K562 (cell line): Measurements from ENCODE around the gene GRIK1. TPM values are rescaled to one million over a fixed set of nuclear protein-coding genes. Genes with fewer than 3 reads are reported as not detected.
A peak's percentile ranks its signal among the peaks of the same experiment; 100 is the strongest.

Source experiments
- ATAC-seq: fragments of 200-7000 bp; cut with Tn5 transposase; 3 replicates; pipeline ENCODE4 v1.9.1; 2020; ENCODE audit warnings: moderate library complexity
- BruUV-seq: library from RNA; stranded (reverse); fragments of 400-500 nt; replicated peaks from 2 replicates; lab custom pipeline; 2021; lab: Mats Ljungman, UMichigan
- CTCF ChIA-PET: fragments of 300-600 bp; formaldehyde crosslinking; extraction: SDS; loops from one replicate; lab custom pipeline; 2021; ENCODE audit warnings: low intra/inter-chr PET ratio; lab: Yijun Ruan, JAX
- POLR2A ChIA-PET: fragments of 300-600, 350-650 bp; sonication (Branson Sonifier 250); formaldehyde crosslinking; extraction: SDS; loops from one replicate; lab custom pipeline; 2021; ENCODE audit warnings: antibody characterized with exemption, inconsistent platforms; lab: Yijun Ruan, JAX
- DNase-seq, 4 experiments: peaks; one replicate each; pipeline versions ENCODE4 v3.0.0 to v3.0.0-alpha.2; 2011 to 2018; ENCODE audit warnings: low spot score in 3 of 4, mixed read lengths in 3 of 4; ENCODE audit errors: extremely low read depth in 1 of 4
- FAIRE-seq: peaks from 2 replicates; lab custom pipeline; 2011; peaks lifted over from hg19 to GRCh38; lab: Jason Lieb, UNC
- H2AFZ ChIP-seq: 2 replicates; pipeline ENCODE4 v1.6.0; 2011; ENCODE audit warnings: low read depth, low read length, control low read depth, inconsistent platforms
- H3K27ac ChIP-seq: fragments of 200-600 bp; 3 replicates; pipeline ENCODE4 v1.8.0; 2011; ENCODE audit warnings: low read depth, mild to moderate bottlenecking, control low read depth, inconsistent platforms, low read length, moderate library complexity, mixed read lengths; ENCODE audit errors: extremely low read depth
- H3K27me3 ChIP-seq, 2 experiments: fragments of 300-600 bp in 1 of 2; 2 replicates in 1 of 2; 3 replicates in 1 of 2; pipeline versions ENCODE4 v1.6.0 to v1.8.0; 2011; ENCODE audit warnings: inconsistent platforms in 2 of 2, low read length in 2 of 2, mild to moderate bottlenecking in 1 of 2, mixed read lengths in 1 of 2, moderate library complexity in 1 of 2; ENCODE audit not compliant: control insufficient read depth in 2 of 2, insufficient read depth in 2 of 2
- H3K36me3 ChIP-seq: fragments of 300-600 bp; 3 replicates; pipeline ENCODE4 v1.8.0; 2011; ENCODE audit warnings: mild to moderate bottlenecking, low read length, inconsistent platforms; ENCODE audit not compliant: control insufficient read depth, insufficient read depth
- H3K4me1 ChIP-seq, 2 experiments: fragments of 200-600 bp in 1 of 2; replicated peaks in 1 of 2; 2 replicates in 1 of 2; 3 replicates in 1 of 2; pipeline versions ENCODE4 v1.5.1 to v1.8.0; 2011; ENCODE audit warnings: inconsistent platforms in 2 of 2, low read length in 2 of 2, mild to moderate bottlenecking in 1 of 2, mixed read lengths in 1 of 2, moderate library complexity in 1 of 2; ENCODE audit not compliant: control insufficient read depth in 2 of 2, insufficient read depth in 2 of 2
- H3K4me2 ChIP-seq: 2 replicates; pipeline ENCODE4 v1.6.1; 2011; ENCODE audit warnings: low read length, control low read depth, inconsistent platforms, mixed read lengths; ENCODE audit not compliant: insufficient read depth
- H3K4me3 ChIP-seq: fragments of 200-600 bp; sonication (generic), shearing (Covaris generic); 2 replicates; pipeline ENCODE4 v1.5.1; 2016; ENCODE audit warnings: control low read depth, inconsistent platforms
- H3K79me2 ChIP-seq: fragments of 200-600 bp; 3 replicates; pipeline ENCODE4 v1.8.0; 2011; ENCODE audit warnings: low read length, inconsistent platforms; ENCODE audit not compliant: control insufficient read depth, insufficient read depth
- H3K9ac ChIP-seq, 2 experiments: 2 replicates each; pipeline versions ENCODE4 v1.6.0 to v1.6.1; 2011; ENCODE audit warnings: low read depth in 2 of 2, low read length in 2 of 2, control low read depth in 1 of 2, inconsistent platforms in 1 of 2, mild to moderate bottlenecking in 1 of 2, mixed read lengths in 1 of 2; ENCODE audit not compliant: insufficient read depth in 1 of 2
- H3K9me1 ChIP-seq: one replicate; pipeline ENCODE4 v1.6.0; 2011; ENCODE audit warnings: inconsistent platforms, mild to moderate bottlenecking, low read length, moderate library complexity; ENCODE audit not compliant: control insufficient read depth, insufficient read depth
- H3K9me3 ChIP-seq: replicated peaks from 2 replicates; pipeline ENCODE4 v1.5.1; 2011; ENCODE audit warnings: low read depth, low read length, inconsistent platforms; ENCODE audit not compliant: control insufficient read depth, insufficient read depth
- H4K20me1 ChIP-seq: replicated peaks from 2 replicates; pipeline ENCODE4 v1.6.1; 2011; ENCODE audit warnings: low read length, inconsistent platforms, mixed read lengths; ENCODE audit not compliant: control insufficient read depth, insufficient read depth
- DNMT1 ChIP-seq: fragments of 450-650 bp; IDR thresholded peaks from 2 replicates; pipeline ENCODE4 v1.6.1; 2016; ENCODE audit warnings: antibody characterized with exemption, mild to moderate bottlenecking
- HMBOX1 ChIP-seq: sonication (generic); IDR thresholded peaks from 2 replicates; pipeline ENCODE4 v1.6.1; 2016
- PKNOX1 ChIP-seq: fragments of 450-650 bp; IDR thresholded peaks from 2 replicates; pipeline ENCODE4 v1.6.1; 2016
- YY1 ChIP-seq, 3 experiments: IDR thresholded peaks; 2 replicates each; pipeline ENCODE4 v1.6.1; 2011; ENCODE audit warnings: low read length in 2 of 3, mild to moderate bottlenecking in 2 of 3, moderate library complexity in 2 of 3, borderline replicate concordance in 1 of 3, control low read depth in 1 of 3, low read depth in 1 of 3; ENCODE audit not compliant: insufficient read depth in 3 of 3, insufficient replicate concordance in 2 of 3, control insufficient read depth in 1 of 3, insufficient read length in 1 of 3; ENCODE audit errors: extremely low read depth in 1 of 3
- WGBS: fragments of 100-300 bp; shearing (Covaris generic); methylation state at CpG from one replicate; pipeline ENCODE4 v1.1.6; 2016; ENCODE audit warnings: low coverage, mixed read lengths; ENCODE audit not compliant: insufficient coverage; ENCODE audit errors: missing lambda C conversion rate; 5-methylcytosine and 5-hydroxymethylcytosine counted together
- in situ Hi-C: fragments of 300-500 bp; cut with MboI; formaldehyde crosslinking; loops from 4 replicates; pipeline ENCODE4 v1.15.0; 2018; ENCODE audit warnings: inconsistent platforms, mixed read lengths
- intact Hi-C: fragments of 100-400 bp; cut with micrococcal nuclease; formaldehyde crosslinking; loops from 2 replicates; pipeline ENCODE4 v1.14.2; 2022
- polyA plus RNA-seq, 8 experiments: library from polyadenylated mRNA; depleted of rRNA in 4 of 8; stranded (reverse) in 5 of 8; unstranded in 3 of 8; fragments of >200 nt; fragmentation: Nextera tagmentation in 2 of 8; fragmentation: Illumina TruSeq in 1 of 8; extraction: Ambion mirVana in 2 of 8; extraction: Trizol in 1 of 8; gene quantifications; 2 replicates each; pipeline versions ENCODE4 v1.2.1 to v1.2.3, GENCODE V29; 2011 to 2014; ENCODE audit warnings: inconsistent platforms in 1 of 8, missing spikeins in 1 of 8
- total RNA-seq, 7 experiments: library from RNA; depleted of rRNA in 6 of 7; stranded (reverse); fragments of >200 nt in 6 of 7; fragmentation: Illumina TruSeq in 2 of 7; extraction: Trizol in 2 of 7; gene quantifications; 2 replicates each; pipeline versions ENCODE4 v1.2.1 to v1.2.3, GENCODE V29; 2011 to 2021; ENCODE audit warnings: low replicate concordance in 1 of 7

Gene GRIK1
- total and polyA plus RNA-seq, 9 of the 15 experiments (the other 6 are each of a cell fraction or from before 2014, with no cell fraction given) = 0.17 to 2.8 (median 0.53) TPM

GRCh38 chr21:29504751-29505321 lies 435.0 kb downstream of the GRIK1 start:
- Histone ChIP-seq H3K9me3 (no peaks in the 10 kb centered on the region), H3K4me2 (no peak overlapping the region), H3K4me3 (no peak overlapping the region), H3K36me3 (no peaks in the 10 kb centered on the region; the same call in 2 of the 3 replicates), H3K79me2 (no peaks in the 10 kb centered on the region), H3K9ac (no peak overlapping the region), H3K4me1 (peaks cover 0 to under 1% of the 10 kb centered on the region in 2 experiments; a peak in 2 of 5 replicates), H2AFZ (no peak overlapping the region; the same call in 1 of the 2 replicates), H4K20me1 (no peaks in the 10 kb centered on the region), H3K9me1 (no peaks in the 10 kb centered on the region), H3K27ac (no peak overlapping the region), H3K27me3 (no peaks in the 10 kb centered on the region)
- FAIRE-seq (no peak), ATAC-seq (peak; percentile 49), DNase-seq (peak in 2 of 4 experiments; percentile 21 to 38)
- TF ChIP-seq HMBOX1 (0 out of 2 replicates have a peak, but pooled peaks have one; percentile 18), DNMT1 (no peak), PKNOX1 (peak; percentile 66; the same call in 1 of the 2 replicates), YY1 (IDR thresholded peaks at IDR 0.05; ENCODE audit: borderline replicate concordance in 1 of 3, control insufficient read depth in 1 of 3, extremely low read depth in 1 of 3, insufficient read depth in 3 of 3, insufficient read length in 1 of 3, insufficient replicate concordance in 2 of 3, low read depth in 1 of 3, low read length in 2 of 3) (peak in 1 of 3 experiments; percentile 79)
- ChIA-PET CTCF (no interaction called here), POLR2A (interaction anchor here (1.2 to 1.5 kb wide), 2 partner anchors 10 to 12 kb away, joined by 3 to 7 read pairs; no protein-coding TSS in a partner anchor)
- intact Hi-C loops (no loop called here), in situ Hi-C loops (no loop called here)
- no TSS peak for BruUV-seq
- 41% methylated on average over 3 of the region's 3 CpGs for WGBS
